Glutamatergic neuron (in vitro differentiated cells): ENCODE measurements around the gene ANO10. TPM values are rescaled to one million over a fixed set of nuclear protein-coding genes. Genes with fewer than 3 reads are reported as not detected.

ENCODE experiments used
- DNase-seq: peaks from one replicate; pipeline ENCODE4 v3.0.0; 2022
- H3K27ac Mint-ChIP-seq: one replicate; pipeline ENCODE4 v1.8.0; 2020; ENCODE audit warnings: mild to moderate bottlenecking, mixed read lengths, inconsistent platforms; ENCODE audit not compliant: unreplicated experiment
- H3K27me3 Mint-ChIP-seq: one replicate; pipeline ENCODE4 v1.8.0; 2020; ENCODE audit warnings: mild to moderate bottlenecking, moderate library complexity, mixed read lengths, inconsistent platforms; ENCODE audit not compliant: unreplicated experiment
- H3K36me3 Mint-ChIP-seq: one replicate; pipeline ENCODE4 v1.8.0; 2020; ENCODE audit warnings: mild to moderate bottlenecking, mixed read lengths, inconsistent platforms; ENCODE audit not compliant: unreplicated experiment
- H3K4me1 Mint-ChIP-seq: one replicate; pipeline ENCODE4 v1.8.0; 2020; ENCODE audit warnings: mild to moderate bottlenecking, low read depth, mixed read lengths, inconsistent platforms; ENCODE audit not compliant: unreplicated experiment
- H3K4me3 Mint-ChIP-seq: one replicate; pipeline ENCODE4 v1.8.0; 2020; ENCODE audit warnings: mild to moderate bottlenecking, mixed read lengths, inconsistent platforms; ENCODE audit not compliant: unreplicated experiment
- H3K9me3 Mint-ChIP-seq: one replicate; pipeline ENCODE4 v1.8.0; 2020; ENCODE audit warnings: mild to moderate bottlenecking, moderate library complexity, mixed read lengths, inconsistent platforms; ENCODE audit not compliant: unreplicated experiment
- total RNA-seq: library from RNA; stranded (reverse); fragmentation: NEBNext Ultra II Directional; extraction: Animal tissue kit (Norgen Biotek cat#: 25700); gene quantifications from one replicate; pipeline ENCODE4 v1.2.1, GENCODE V29; 2021; ENCODE audit not compliant: unreplicated experiment
- TF ChIP-seq, protein P1 (sequence below): fragments of 200-600 bp; sonication (generic); IDR thresholded peaks from one replicate; pipeline ENCODE4 v1.5.0; 2021; ENCODE audit not compliant: partially characterized antibody, unreplicated experiment

ANO10 gene
- total RNA-seq, 1 donor from 2014 or later, result 44.9 TPM

DNA sequence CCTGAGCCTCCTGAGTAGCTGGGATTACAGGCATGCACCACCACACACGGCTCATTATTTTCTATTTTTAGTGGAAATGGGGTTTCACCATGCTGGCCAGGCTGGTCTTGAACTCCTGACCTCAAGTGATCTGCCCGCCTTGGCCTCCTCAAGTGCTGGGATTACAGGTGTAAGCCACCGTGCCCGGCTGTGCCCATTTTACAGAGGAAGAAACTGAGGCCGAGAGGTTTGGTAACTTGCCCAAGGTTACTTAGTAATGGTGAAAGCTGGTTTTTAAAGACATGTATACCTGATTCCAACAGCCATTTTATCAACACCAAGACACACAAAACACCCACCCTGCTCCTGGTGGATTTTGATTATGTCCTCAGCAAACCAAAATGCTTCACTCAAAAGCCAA lies 206.7 kb downstream of the ANO10 start:
- TF ChIP-seq, protein P1, sequence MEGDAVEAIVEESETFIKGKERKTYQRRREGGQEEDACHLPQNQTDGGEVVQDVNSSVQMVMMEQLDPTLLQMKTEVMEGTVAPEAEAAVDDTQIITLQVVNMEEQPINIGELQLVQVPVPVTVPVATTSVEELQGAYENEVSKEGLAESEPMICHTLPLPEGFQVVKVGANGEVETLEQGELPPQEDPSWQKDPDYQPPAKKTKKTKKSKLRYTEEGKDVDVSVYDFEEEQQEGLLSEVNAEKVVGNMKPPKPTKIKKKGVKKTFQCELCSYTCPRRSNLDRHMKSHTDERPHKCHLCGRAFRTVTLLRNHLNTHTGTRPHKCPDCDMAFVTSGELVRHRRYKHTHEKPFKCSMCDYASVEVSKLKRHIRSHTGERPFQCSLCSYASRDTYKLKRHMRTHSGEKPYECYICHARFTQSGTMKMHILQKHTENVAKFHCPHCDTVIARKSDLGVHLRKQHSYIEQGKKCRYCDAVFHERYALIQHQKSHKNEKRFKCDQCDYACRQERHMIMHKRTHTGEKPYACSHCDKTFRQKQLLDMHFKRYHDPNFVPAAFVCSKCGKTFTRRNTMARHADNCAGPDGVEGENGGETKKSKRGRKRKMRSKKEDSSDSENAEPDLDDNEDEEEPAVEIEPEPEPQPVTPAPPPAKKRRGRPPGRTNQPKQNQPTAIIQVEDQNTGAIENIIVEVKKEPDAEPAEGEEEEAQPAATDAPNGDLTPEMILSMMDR, result no peak
- H3K4me1 Mint-ChIP-seq, result no peaks in the 10 kb centered on the region
- H3K27me3 Mint-ChIP-seq, result no peaks in the 10 kb centered on the region
- DNase-seq, result no peak
- H3K36me3 Mint-ChIP-seq, result no peaks in the 10 kb centered on the region
- H3K4me3 Mint-ChIP-seq, result no peak overlapping the region
- no peak overlapping the region for H3K27ac Mint-ChIP-seq
- H3K9me3 Mint-ChIP-seq, result peaks cover 2% of the 10 kb centered on the region

DNA sequence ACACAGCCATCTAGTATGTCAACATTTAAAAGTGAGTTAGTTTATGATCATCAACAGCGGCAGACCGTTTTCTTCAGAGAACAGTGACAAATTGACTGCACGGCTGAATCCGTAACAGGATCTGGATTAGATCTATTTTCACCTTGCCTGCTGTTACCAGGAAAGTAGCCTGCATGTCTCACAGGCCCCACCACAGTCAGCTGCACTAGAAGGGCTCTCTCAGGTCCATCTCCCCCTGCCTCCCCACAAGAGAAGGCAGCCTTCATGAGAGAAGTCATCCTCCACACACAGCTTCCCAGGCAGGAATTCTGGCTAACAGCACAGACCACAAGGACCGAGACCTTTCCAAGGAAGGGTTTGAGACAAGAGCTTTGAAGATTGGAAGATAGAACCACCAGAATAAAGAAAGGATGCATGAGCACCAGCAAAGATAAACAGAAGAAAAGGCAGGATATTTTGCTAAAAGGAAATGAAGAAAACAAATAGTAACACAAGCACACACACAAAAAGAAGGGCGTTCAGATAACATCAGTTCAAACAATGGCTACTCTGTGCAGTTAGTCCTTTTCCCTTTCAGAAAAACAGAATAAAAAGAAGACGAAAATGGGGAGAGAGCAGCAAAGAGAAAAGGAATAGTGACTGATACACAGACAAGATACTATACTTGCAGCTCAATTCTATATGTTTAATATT lies 208.0 kb downstream of the ANO10 start:
- no peak overlapping the region for H3K4me3 Mint-ChIP-seq
- no peak overlapping the region for H3K27ac Mint-ChIP-seq
- TF ChIP-seq, protein P1, result no peak
- no peaks in the 10 kb centered on the region for H3K36me3 Mint-ChIP-seq
- H3K9me3 Mint-ChIP-seq, result peaks cover 2% of the 10 kb centered on the region
- no peaks in the 10 kb centered on the region for H3K27me3 Mint-ChIP-seq
- H3K4me1 Mint-ChIP-seq, result no peaks in the 10 kb centered on the region
- DNase-seq, result no peak

DNA sequence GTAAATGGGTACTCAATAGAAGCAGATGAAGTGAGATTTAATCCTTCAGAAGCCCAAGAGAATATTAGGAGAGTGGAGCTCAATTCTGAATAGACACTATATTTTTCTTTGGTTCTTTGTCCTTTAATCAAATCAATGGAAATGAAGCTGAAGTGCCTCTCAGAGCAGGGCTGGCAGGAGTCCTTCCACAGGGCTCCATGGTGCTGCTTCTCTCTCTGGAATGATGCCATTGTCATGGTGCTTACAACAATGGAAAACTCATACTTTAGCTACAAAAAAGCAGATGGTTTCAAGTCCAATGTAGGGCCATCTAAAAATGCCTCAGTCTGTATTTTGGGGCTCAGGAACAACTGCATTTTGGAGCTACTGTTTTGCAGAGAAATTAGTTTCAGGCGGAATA lies 210.4 kb downstream of the ANO10 start:
- Mint-ChIP-seq H3K9me3 (no peaks in the 10 kb centered on the region), H3K27ac (no peak overlapping the region), H3K36me3 (no peaks in the 10 kb centered on the region), H3K4me1 (no peaks in the 10 kb centered on the region), H3K27me3 (no peaks in the 10 kb centered on the region), H3K4me3 (no peak overlapping the region)
- TF ChIP-seq, protein P1, result no peak
- no peak for DNase-seq

DNA sequence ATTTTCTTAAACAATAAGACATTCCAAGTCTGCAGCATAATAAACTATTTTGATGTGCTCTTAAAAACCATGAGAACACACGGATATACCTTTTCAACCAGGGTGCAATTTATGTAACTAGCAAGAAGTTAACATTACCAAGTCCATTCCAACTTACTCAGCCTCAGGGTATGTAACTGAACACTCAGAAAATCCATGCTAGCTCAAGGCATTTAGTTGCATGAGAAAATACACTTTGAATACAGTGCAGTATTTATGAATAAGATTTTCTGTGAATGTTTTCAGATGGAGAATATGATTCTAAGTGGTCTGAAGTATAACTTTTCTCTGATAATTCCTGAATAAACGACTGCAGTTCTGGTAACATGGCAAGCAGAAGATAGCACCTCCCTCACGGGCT lies 211.2 kb downstream of the ANO10 start:
- Mint-ChIP-seq H3K36me3 (no peaks in the 10 kb centered on the region), H3K27ac (no peak overlapping the region), H3K4me1 (no peaks in the 10 kb centered on the region), H3K9me3 (no peaks in the 10 kb centered on the region), H3K27me3 (no peaks in the 10 kb centered on the region), H3K4me3 (no peak overlapping the region)
- TF ChIP-seq, protein P1, result no peak
- DNase-seq, result no peak

DNA sequence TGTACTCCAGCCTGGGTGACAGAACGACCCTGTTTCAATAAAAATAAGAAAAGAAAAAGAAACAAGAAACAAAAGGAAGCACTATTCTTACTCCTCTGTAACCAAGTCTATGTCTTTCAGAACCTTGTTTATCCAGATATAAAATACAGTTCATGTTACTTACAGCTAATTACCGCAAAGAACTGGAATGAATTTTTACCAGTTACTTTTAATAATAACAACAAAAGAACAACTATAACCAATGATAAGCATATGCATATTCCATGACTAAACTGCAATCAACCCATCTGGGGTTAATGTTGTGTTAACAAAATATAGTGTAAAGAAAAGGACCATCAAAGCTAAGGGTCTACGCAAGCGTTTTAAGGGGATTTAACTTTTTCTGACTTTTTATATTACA lies 212.3 kb downstream of the ANO10 start:
- no peak overlapping the region for H3K27ac Mint-ChIP-seq
- H3K27me3 Mint-ChIP-seq, result no peaks in the 10 kb centered on the region
- no peaks in the 10 kb centered on the region for H3K9me3 Mint-ChIP-seq
- no peak for DNase-seq
- TF ChIP-seq, protein P1, result no peak
- H3K36me3 Mint-ChIP-seq, result no peaks in the 10 kb centered on the region
- H3K4me1 Mint-ChIP-seq, result no peaks in the 10 kb centered on the region
- H3K4me3 Mint-ChIP-seq, result no peak overlapping the region
